Kidney (tissue), 14 donors: ENCODE measurements around the gene CAPN12. TPM values are rescaled to one million over a fixed set of nuclear protein-coding genes. Genes with fewer than 3 reads are reported as not detected.

Experiments used
- DNase-seq, 5 donors: peaks; one replicate each; pipeline ENCODE4 v3.0.0-alpha.2; 2013 to 2020
- FAIRE-seq: peaks from 2 replicates; lab custom pipeline; 2012; peaks lifted over from hg19 to GRCh38; lab: Jason Lieb, UNC
- H3K27ac ChIP-seq, 2 donors: one replicate each; pipeline ENCODE4 v1.7.0; 2013; ENCODE audit warnings: low read depth in 2 of 2, low read length in 2 of 2, inconsistent platforms in 1 of 2
- H3K27me3 ChIP-seq: one replicate; pipeline ENCODE4 v1.7.1; 2013; ENCODE audit warnings: low read length, inconsistent platforms; ENCODE audit not compliant: control insufficient read depth, insufficient read depth
- H3K36me3 ChIP-seq, 3 donors: one replicate each; pipeline versions ENCODE4 v1.7.0 to v1.7.1; 2013; ENCODE audit warnings: low read length in 3 of 3, control low read depth in 1 of 3, inconsistent platforms in 1 of 3; ENCODE audit not compliant: insufficient read depth in 3 of 3, control insufficient read depth in 2 of 3
- H3K4me1 ChIP-seq, 3 donors: one replicate each; pipeline versions ENCODE4 v1.7.0 to v1.7.1; 2013; ENCODE audit warnings: low read length in 3 of 3, inconsistent platforms in 1 of 3, low read depth in 1 of 3; ENCODE audit not compliant: control insufficient read depth in 2 of 3, insufficient read depth in 2 of 3
- H3K4me3 ChIP-seq, 3 donors: one replicate each; pipeline versions ENCODE4 v1.7.0 to v1.8.1; 2013; ENCODE audit warnings: low read length in 3 of 3, control low read depth in 1 of 3, inconsistent platforms in 1 of 3
- H3K9ac ChIP-seq, 3 donors: one replicate each; pipeline versions ENCODE4 v1.7.0 to v1.7.1; 2013; ENCODE audit warnings: low read length in 3 of 3, control low read depth in 1 of 3, inconsistent platforms in 1 of 3
- H3K9me3 ChIP-seq, 3 donors: one replicate each; pipeline versions ENCODE4 v1.7.0 to v1.7.1; 2013; ENCODE audit warnings: low read length in 3 of 3, control low read depth in 1 of 3, inconsistent platforms in 1 of 3; ENCODE audit not compliant: control insufficient read depth in 2 of 3, insufficient read depth in 1 of 3
- CTCF ChIP-seq: IDR thresholded peaks from 3 replicates; pipeline ENCODE4 v1.5.1; 2012; ENCODE audit warnings: mild to moderate bottlenecking, moderate library complexity, borderline replicate concordance; ENCODE audit not compliant: insufficient read depth; ENCODE audit errors: extremely low read depth
- intact Hi-C: fragments of 100-400 bp; cut with DNase I; formaldehyde crosslinking; loops from one replicate; pipeline ENCODE4 v1.11.1; 2022
- polyA plus RNA-seq: library from polyadenylated mRNA; stranded (reverse); fragments of 350-450 nt; fragmentation: Illumina TruSeq; extraction: RNeasy Lipid Tissue Mini Kit (QIAGEN cat#74804); gene quantifications from one replicate; pipeline ENCODE4 v1.2.3, GENCODE V29; 2014; ENCODE audit warnings: low read depth, low replicate concordance; ENCODE audit not compliant: insufficient read depth
- total RNA-seq: library from RNA; stranded (reverse); fragmentation: NEBNext Ultra II Directional; extraction: Animal tissue kit (Norgen Biotek cat#: 25700); gene quantifications from one replicate; pipeline ENCODE4 v1.2.1, GENCODE V29; 2021
- donor health status: control.
- donor health status: control.
- donor health status: control.
- donor health status: control.
- donor health status: control.
- donor health status: DM: yes; HTN: yes; CAD: no.
- donor health status: Normal renal cell carcinoma (clear cell type).

Gene CAPN12
- total and polyA plus RNA-seq, 2 donors from 2014 or later = 27.1 to 31.1 TPM

GRCh38 chr19:38721979-38722773 lies 22.1 kb downstream of the CAPN12 start:
- no peak for TF ChIP-seq CTCF
- DNase-seq (no peak), FAIRE-seq (no peak)
- Histone ChIP-seq H3K36me3 (peaks cover 0 to 79% (median 48%) of the 10 kb centered on the region in 3 donors), H3K27me3 (no peaks in the 10 kb centered on the region), H3K4me3 (no peak overlapping the region), H3K9ac (peak overlapping the region in 1 of 3 donors; percentile 41), H3K4me1 (peaks cover 0 to 37% (median 0%) of the 10 kb centered on the region in 3 donors), H3K27ac (peak overlapping the region; percentile 55 to 78), H3K9me3 (no peaks in the 10 kb centered on the region)
- intact Hi-C loops = no loop called here

GRCh38 chr19:38721496-38721895 lies 22.8 kb downstream of the CAPN12 start:
- intact Hi-C loops = no loop called here
- no peaks in the 10 kb centered on the region for H3K27me3 ChIP-seq
- peaks cover 0 to 32% (median 0%) of the 10 kb centered on the region in 3 donors for H3K4me1 ChIP-seq
- no peak overlapping the region for H3K4me3 ChIP-seq
- no peaks in the 10 kb centered on the region for H3K9me3 ChIP-seq
- peak overlapping the region; percentile 32 to 55 for H3K27ac ChIP-seq
- no peak for DNase-seq
- H3K9ac ChIP-seq = no peak overlapping the region
- no peak for TF ChIP-seq CTCF
- no peak for FAIRE-seq
- peaks cover 0 to 79% (median 46%) of the 10 kb centered on the region in 3 donors for H3K36me3 ChIP-seq

- DNase-seq (no peak), FAIRE-seq (no peak)
- Histone ChIP-seq H3K4me3 (no peak overlapping the region), H3K4me1 (peaks cover 0 to 31% (median 0%) of the 10 kb centered on the region in 3 donors), H3K27ac (peak overlapping the region; percentile 67 to 83), H3K9me3 (no peaks in the 10 kb centered on the region), H3K27me3 (no peaks in the 10 kb centered on the region), H3K9ac (peak overlapping the region in 1 of 3 donors; percentile 34), H3K36me3 (peaks cover 0 to 79% (median 48%) of the 10 kb centered on the region in 3 donors)
- intact Hi-C loops = no loop called here
- TF ChIP-seq CTCF = no peak
These were observed 23.6 kb downstream of the CAPN12 start for GRCh38 chr19:38720559-38721236.
